Mesendoderm (in vitro differentiated cells): ENCODE data around the gene ZCCHC14.
A peak's percentile ranks its signal among the peaks of the same experiment; 100 is the strongest.

ENCODE experiments used
- DNase-seq: peaks from one replicate; pipeline ENCODE4 v3.0.0; 2013
- H2AK5ac ChIP-seq: 2 replicates; pipeline ENCODE4 v1.6.1; 2013; ENCODE audit warnings: low read length, inconsistent platforms
- H2BK120ac ChIP-seq: 2 replicates; pipeline ENCODE4 v1.6.1; 2013; ENCODE audit warnings: low read depth, mild to moderate bottlenecking, low read length, moderate library complexity, mixed read lengths
- H2BK15ac ChIP-seq: replicated peaks from 2 replicates; pipeline ENCODE4 v1.6.1; 2013; ENCODE audit warnings: low read depth, mild to moderate bottlenecking, moderate library complexity
- H2BK5ac ChIP-seq: 2 replicates; pipeline ENCODE4 v1.6.1; 2013; ENCODE audit warnings: low read length, inconsistent platforms
- H3K18ac ChIP-seq: 2 replicates; pipeline ENCODE4 v1.6.1; 2013; ENCODE audit warnings: mild to moderate bottlenecking, low read length, mixed read lengths
- H3K23ac ChIP-seq: one replicate; pipeline ENCODE4 v1.6.1; 2013; ENCODE audit warnings: low read length
- H3K27ac ChIP-seq: 2 replicates; pipeline ENCODE4 v1.5.1; 2013; ENCODE audit warnings: low read depth, mild to moderate bottlenecking, inconsistent platforms, low read length, moderate library complexity
- H3K27me3 ChIP-seq: 2 replicates; pipeline ENCODE4 v1.6.1; 2013; ENCODE audit warnings: low read length, control low read depth, mild to moderate bottlenecking, inconsistent platforms; ENCODE audit not compliant: insufficient read depth, poor library complexity
- H3K36me3 ChIP-seq: 2 replicates; pipeline ENCODE4 v1.6.1; 2013; ENCODE audit warnings: low read length, inconsistent platforms; ENCODE audit not compliant: control insufficient read depth, insufficient read depth
- H3K4ac ChIP-seq: one replicate; pipeline ENCODE4 v1.6.1; 2013; ENCODE audit warnings: low read depth, mild to moderate bottlenecking, low read length, moderate library complexity
- H3K4me1 ChIP-seq: 2 replicates; pipeline ENCODE4 v1.6.1; 2013; ENCODE audit warnings: low read depth, low read length, inconsistent platforms; ENCODE audit not compliant: control insufficient read depth
- H3K4me2 ChIP-seq: 2 replicates; pipeline ENCODE4 v1.6.1; 2013; ENCODE audit warnings: low read length
- H3K4me3 ChIP-seq: 2 replicates; pipeline ENCODE4 v1.5.1; 2013; ENCODE audit warnings: mild to moderate bottlenecking, low read length
- H3K56ac ChIP-seq: one replicate; pipeline ENCODE4 v1.6.1; 2013; ENCODE audit warnings: low read length
- H3K79me1 ChIP-seq: 2 replicates; pipeline ENCODE4 v1.6.1; 2013; ENCODE audit warnings: low read length, inconsistent platforms
- H3K79me2 ChIP-seq: 2 replicates; pipeline ENCODE4 v1.6.1; 2013; ENCODE audit warnings: mild to moderate bottlenecking, low read length; ENCODE audit not compliant: control insufficient read depth, insufficient read depth
- H3K9ac ChIP-seq: 2 replicates; pipeline ENCODE4 v1.6.1; 2013; ENCODE audit warnings: low read length, inconsistent platforms
- H4K5ac ChIP-seq: one replicate; pipeline ENCODE4 v1.6.1; 2013; ENCODE audit warnings: low read length
- H4K8ac ChIP-seq: one replicate; pipeline ENCODE4 v1.6.1; 2013; ENCODE audit warnings: low read depth, mild to moderate bottlenecking, control low read depth, low read length, moderate library complexity
- WGBS: extraction: QIAGEN DNeasy Blood & Tissue Kit; methylation state at CpG from one replicate; pipeline ENCODE4 v1.1.7; 2013; ENCODE audit warnings: low lambda C conversion rate, missing lambda C conversion rate; ENCODE audit not compliant: insufficient coverage; ENCODE audit errors: extremely low coverage; 5-methylcytosine and 5-hydroxymethylcytosine counted together

Gene ZCCHC14

DNA sequence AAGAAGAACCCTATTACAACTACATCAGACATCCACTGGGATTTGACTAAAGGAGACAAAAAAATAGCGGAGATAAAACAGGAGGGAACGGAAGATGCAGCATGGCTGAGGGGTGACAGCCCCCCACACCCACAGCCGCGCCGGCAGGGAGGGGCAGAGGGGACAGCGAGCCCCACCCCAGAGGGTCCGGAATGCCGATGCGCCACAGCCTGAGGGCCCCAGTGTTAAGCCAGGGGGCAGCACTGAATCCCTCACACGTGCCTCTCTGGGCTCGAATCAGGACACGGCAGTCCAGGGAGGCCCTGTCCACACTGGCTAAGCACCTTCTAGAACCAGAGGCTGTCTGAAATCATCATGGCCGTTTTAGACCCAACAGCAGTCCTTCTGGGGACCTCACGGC lies 81.9 kb downstream of the ZCCHC14 start:
- Histone ChIP-seq H4K8ac (no peak overlapping the region), H4K5ac (no peak overlapping the region), H3K27me3 (no peaks in the 10 kb centered on the region), H3K79me2 (no peaks in the 10 kb centered on the region), H3K56ac (no peak overlapping the region), H2BK15ac (no peak overlapping the region), H3K4me3 (no peak overlapping the region), H3K79me1 (no peaks in the 10 kb centered on the region), H3K4ac (no peak overlapping the region), H3K23ac (no peak overlapping the region), H2AK5ac (no peak overlapping the region), H2BK5ac (no peak overlapping the region), H3K36me3 (peaks cover 4% of the 10 kb centered on the region), H3K18ac (no peak overlapping the region), H3K27ac (no peak overlapping the region), H3K9ac (no peak overlapping the region), H3K4me1 (no peaks in the 10 kb centered on the region), H3K4me2 (no peak overlapping the region), H2BK120ac (no peak overlapping the region)
- peak; percentile 24 for DNase-seq
- no CpG with 5 or more reads among the region's 14 CpGs for WGBS

GRCh38 chr16:87410530-87410929 lies 82.3 kb downstream of the ZCCHC14 start:
- no peak overlapping the region for H3K9ac ChIP-seq
- peaks cover 4% of the 10 kb centered on the region for H3K36me3 ChIP-seq
- no peaks in the 10 kb centered on the region for H3K79me1 ChIP-seq
- H3K4me1 ChIP-seq: no peaks in the 10 kb centered on the region
- H2BK120ac ChIP-seq: no peak overlapping the region
- no peaks in the 10 kb centered on the region for H3K27me3 ChIP-seq
- H3K56ac ChIP-seq: no peak overlapping the region
- no peak overlapping the region for H4K8ac ChIP-seq
- no CpG with 5 or more reads among the region's 11 CpGs for WGBS
- H3K4me2 ChIP-seq: no peak overlapping the region
- H3K27ac ChIP-seq: no peak overlapping the region
- H3K79me2 ChIP-seq: no peaks in the 10 kb centered on the region
- H3K4ac ChIP-seq: no peak overlapping the region
- DNase-seq: no peak
- no peak overlapping the region for H3K4me3 ChIP-seq
- no peak overlapping the region for H2AK5ac ChIP-seq
- H3K18ac ChIP-seq: no peak overlapping the region
- H4K5ac ChIP-seq: no peak overlapping the region
- no peak overlapping the region for H3K23ac ChIP-seq
- H2BK5ac ChIP-seq: no peak overlapping the region
- no peak overlapping the region for H2BK15ac ChIP-seq

DNA sequence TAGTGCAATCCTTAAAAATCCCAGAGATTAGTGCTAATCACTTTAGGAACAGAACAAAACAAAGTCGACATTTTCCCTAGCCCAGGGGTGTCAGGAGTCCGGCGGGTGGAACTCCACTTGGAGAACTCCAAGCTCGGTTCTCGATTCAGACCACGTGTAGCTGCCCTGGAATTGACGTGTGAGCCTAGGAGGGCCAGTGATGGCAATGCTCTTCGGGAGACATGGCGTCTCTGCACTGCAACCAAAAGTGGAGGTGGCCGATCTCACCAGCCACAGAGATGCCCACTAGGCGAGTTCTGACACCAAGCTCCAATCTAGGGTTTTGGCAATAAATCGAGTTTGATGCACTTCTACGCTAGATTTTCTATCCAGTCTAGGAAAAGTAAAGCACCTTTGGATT lies 83.0 kb downstream of the ZCCHC14 start:
- Histone ChIP-seq H3K79me1 (no peaks in the 10 kb centered on the region), H3K18ac (no peak overlapping the region), H4K5ac (no peak overlapping the region), H2BK120ac (no peak overlapping the region), H3K56ac (no peak overlapping the region), H3K4me3 (no peak overlapping the region), H3K9ac (no peak overlapping the region), H2BK5ac (no peak overlapping the region), H3K36me3 (peaks cover 7% of the 10 kb centered on the region), H2BK15ac (no peak overlapping the region), H2AK5ac (no peak overlapping the region), H3K27ac (no peak overlapping the region), H3K27me3 (no peaks in the 10 kb centered on the region), H3K4me1 (no peaks in the 10 kb centered on the region), H3K23ac (no peak overlapping the region), H3K4ac (no peak overlapping the region), H3K4me2 (no peak overlapping the region), H4K8ac (no peak overlapping the region), H3K79me2 (no peaks in the 10 kb centered on the region)
- DNase-seq: no peak
- WGBS: no CpG with 5 or more reads among the region's 13 CpGs

- Histone ChIP-seq H4K5ac (no peak overlapping the region), H3K4me1 (no peaks in the 10 kb centered on the region), H3K4me2 (no peak overlapping the region), H2AK5ac (no peak overlapping the region), H3K23ac (no peak overlapping the region), H3K27ac (no peak overlapping the region), H2BK5ac (no peak overlapping the region), H3K79me1 (no peaks in the 10 kb centered on the region), H3K27me3 (no peaks in the 10 kb centered on the region), H3K4ac (no peak overlapping the region), H4K8ac (no peak overlapping the region), H2BK120ac (no peak overlapping the region), H3K4me3 (no peak overlapping the region), H3K36me3 (peaks cover 9% of the 10 kb centered on the region), H3K9ac (no peak overlapping the region), H3K79me2 (no peaks in the 10 kb centered on the region), H3K56ac (no peak overlapping the region), H3K18ac (no peak overlapping the region), H2BK15ac (no peak overlapping the region)
- no CpG with 5 or more reads among the region's 13 CpGs for WGBS
- DNase-seq: no peak
Measured at GRCh38 chr16:87409153-87409552, 83.7 kb downstream of the ZCCHC14 start.

DNA sequence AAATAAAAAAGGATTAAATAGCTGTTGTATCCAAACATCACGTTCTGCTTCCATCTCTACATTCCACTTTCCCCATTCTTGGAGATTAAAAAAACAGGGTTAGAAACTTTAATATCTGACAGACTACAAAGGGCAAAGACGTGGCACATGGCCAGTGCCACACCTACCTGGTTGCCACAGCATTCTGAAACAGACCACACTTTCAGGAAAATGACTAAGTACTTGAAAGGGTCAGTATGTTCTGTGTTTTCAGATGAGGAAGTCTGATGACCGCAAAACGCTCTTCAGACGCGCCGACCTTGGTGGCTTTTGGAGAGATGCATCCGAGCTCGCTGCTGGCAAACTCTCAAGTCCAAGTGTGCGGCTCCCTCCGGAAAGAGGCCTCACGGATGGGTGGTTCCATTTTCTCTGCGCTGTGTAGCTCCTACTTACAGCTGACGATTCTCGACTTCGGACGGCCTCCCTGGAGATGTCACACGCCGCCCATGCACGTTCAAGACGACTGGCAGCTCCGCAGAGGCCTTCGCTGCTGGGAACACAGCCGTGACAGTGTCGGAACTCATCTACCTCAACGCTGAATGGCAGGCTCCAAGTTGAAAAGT lies 85.2 kb downstream of the ZCCHC14 start:
- no peak for DNase-seq
- H2BK15ac ChIP-seq: no peak overlapping the region

GRCh38 chr16:87406495-87407088 lies 86.2 kb downstream of the ZCCHC14 start:
- peaks cover 12% of the 10 kb centered on the region for H3K36me3 ChIP-seq
- no CpG with 5 or more reads among the region's 14 CpGs for WGBS
- no peak overlapping the region for H2BK5ac ChIP-seq
- H3K79me2 ChIP-seq: no peaks in the 10 kb centered on the region
- H3K18ac ChIP-seq: no peak overlapping the region
- no peaks in the 10 kb centered on the region for H3K79me1 ChIP-seq
- H3K4me3 ChIP-seq: no peak overlapping the region
- no peak overlapping the region for H2AK5ac ChIP-seq
- H4K8ac ChIP-seq: no peak overlapping the region
- H3K56ac ChIP-seq: no peak overlapping the region
- no peaks in the 10 kb centered on the region for H3K27me3 ChIP-seq
- no peak overlapping the region for H3K23ac ChIP-seq
- no peak overlapping the region for H3K27ac ChIP-seq
- H3K4me2 ChIP-seq: no peak overlapping the region
- H3K4ac ChIP-seq: no peak overlapping the region
- no peaks in the 10 kb centered on the region for H3K4me1 ChIP-seq
- H4K5ac ChIP-seq: no peak overlapping the region
- H3K9ac ChIP-seq: no peak overlapping the region
- H2BK15ac ChIP-seq: no peak overlapping the region
- H2BK120ac ChIP-seq: no peak overlapping the region
- no peak for DNase-seq

More for the DNA sequence above, 85.2 kb downstream of the ZCCHC14 start:
- Histone ChIP-seq H3K36me3 (peaks cover 12% of the 10 kb centered on the region), H3K23ac (no peak overlapping the region), H3K27ac (no peak overlapping the region), H3K4me1 (no peaks in the 10 kb centered on the region), H3K56ac (no peak overlapping the region), H3K4ac (no peak overlapping the region), H3K79me2 (no peaks in the 10 kb centered on the region), H2BK120ac (no peak overlapping the region), H3K27me3 (no peaks in the 10 kb centered on the region), H4K5ac (no peak overlapping the region), H4K8ac (no peak overlapping the region), H3K9ac (no peak overlapping the region), H2AK5ac (no peak overlapping the region), H3K18ac (no peak overlapping the region), H2BK5ac (no peak overlapping the region), H3K79me1 (no peaks in the 10 kb centered on the region), H3K4me3 (no peak overlapping the region), H3K4me2 (no peak overlapping the region)
- WGBS: no CpG with 5 or more reads among the region's 26 CpGs
